GM12872 (cell line): ENCODE measurements around the gene PIGQ.

Experiments used
- TF ChIP-seq, protein P1 (sequence below): IDR thresholded peaks from 3 replicates; pipeline ENCODE4 v1.5.1; 2011; ENCODE audit warnings: low read depth, mild to moderate bottlenecking, low read length, moderate library complexity; ENCODE audit not compliant: insufficient read depth

PIGQ gene

DNA sequence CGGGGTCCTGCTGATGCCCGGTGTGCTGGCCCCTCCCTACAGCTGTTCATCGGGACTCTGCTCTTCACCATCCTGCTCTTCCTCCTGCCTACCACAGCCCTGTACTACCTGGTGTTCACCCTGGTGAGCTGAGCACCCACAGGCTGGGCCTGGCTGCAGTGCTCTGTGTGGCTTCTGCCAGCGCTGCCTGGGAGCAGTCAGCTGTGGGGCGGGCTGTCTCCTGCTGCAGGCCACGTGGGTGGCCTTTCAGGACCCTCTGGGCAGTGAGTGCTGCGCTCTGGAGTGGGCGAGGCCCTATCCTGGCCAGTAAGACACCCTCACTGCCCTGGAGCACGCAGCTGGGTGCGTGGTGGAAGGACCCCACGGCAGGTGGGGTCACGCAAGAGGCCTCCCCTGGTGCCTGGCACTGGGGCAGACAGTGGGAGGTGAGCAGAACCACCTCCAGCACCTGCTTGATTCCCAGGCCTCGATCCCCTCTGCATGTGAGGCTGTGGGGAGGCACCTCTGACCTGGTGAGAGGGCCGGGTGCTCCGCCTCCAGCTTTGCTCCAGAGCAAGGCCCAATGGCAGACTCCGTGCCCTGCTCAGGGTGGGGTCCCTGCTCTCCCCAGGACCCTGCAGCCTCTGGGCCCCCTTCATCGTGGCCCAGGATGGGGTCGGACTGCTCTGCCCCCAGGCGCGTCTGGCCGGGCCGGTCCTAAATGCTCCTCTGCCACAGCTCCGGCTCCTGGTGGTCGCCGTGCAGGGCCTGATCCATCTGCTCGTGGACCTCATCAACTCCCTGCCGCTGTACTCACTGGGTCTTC, 10.6 kb downstream of the PIGQ start:
- TF ChIP-seq, protein P1, sequence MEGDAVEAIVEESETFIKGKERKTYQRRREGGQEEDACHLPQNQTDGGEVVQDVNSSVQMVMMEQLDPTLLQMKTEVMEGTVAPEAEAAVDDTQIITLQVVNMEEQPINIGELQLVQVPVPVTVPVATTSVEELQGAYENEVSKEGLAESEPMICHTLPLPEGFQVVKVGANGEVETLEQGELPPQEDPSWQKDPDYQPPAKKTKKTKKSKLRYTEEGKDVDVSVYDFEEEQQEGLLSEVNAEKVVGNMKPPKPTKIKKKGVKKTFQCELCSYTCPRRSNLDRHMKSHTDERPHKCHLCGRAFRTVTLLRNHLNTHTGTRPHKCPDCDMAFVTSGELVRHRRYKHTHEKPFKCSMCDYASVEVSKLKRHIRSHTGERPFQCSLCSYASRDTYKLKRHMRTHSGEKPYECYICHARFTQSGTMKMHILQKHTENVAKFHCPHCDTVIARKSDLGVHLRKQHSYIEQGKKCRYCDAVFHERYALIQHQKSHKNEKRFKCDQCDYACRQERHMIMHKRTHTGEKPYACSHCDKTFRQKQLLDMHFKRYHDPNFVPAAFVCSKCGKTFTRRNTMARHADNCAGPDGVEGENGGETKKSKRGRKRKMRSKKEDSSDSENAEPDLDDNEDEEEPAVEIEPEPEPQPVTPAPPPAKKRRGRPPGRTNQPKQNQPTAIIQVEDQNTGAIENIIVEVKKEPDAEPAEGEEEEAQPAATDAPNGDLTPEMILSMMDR: no peak

DNA sequence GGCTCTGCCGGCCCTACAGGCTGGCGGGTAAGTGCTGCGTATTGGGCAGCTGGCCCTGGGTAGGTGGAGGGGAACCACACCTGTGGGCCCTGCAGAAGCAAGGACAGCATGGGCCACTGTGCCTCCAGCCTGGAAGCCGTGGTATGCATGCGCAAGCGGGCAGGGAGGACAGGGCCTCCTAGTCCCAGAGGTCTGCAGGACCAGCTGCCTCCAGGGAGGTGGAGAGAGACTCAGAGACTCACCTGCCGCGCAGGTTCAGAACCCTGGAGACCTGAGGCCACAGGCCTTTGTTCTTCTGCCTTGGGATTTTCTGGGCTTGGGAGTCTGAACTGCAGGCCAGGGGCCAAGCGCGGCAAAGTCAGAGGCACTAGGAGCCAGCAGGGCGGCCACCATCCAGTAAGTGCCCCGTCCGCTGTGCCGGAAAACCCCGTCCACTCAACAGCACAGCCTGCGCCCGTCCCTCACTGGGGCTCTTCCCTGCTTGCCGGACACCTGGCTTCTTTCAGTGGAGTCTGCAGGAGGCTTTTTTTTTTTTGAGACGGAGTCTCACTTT, 11.3 kb downstream of the PIGQ start:
- TF ChIP-seq, protein P1: no peak

DNA sequence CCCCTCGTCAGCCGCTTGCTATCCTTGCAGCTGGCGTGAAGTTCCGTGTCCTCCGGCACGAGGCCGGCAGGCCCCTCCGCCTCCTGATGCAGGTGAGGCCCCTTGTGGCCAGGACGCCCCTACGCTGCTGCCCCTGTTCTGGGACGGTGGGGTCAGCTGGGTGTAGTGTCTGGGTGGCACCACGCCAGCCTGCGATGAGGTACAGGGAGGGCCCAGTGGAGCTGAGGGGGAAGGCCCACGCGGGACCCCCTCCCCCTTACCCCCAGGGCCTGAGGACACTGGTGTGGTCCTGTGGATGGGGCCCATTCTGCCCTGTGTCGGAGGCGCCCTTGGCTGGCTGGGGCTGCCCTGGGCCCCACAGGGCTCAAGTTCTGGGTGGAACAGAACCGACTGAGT, 12.4 kb downstream of the PIGQ start:
- TF ChIP-seq, protein P1: no peak

- TF ChIP-seq, protein P1: no peak
Observed at GRCh38 chr16:582614-583331, 13.0 kb downstream of the PIGQ start.

DNA sequence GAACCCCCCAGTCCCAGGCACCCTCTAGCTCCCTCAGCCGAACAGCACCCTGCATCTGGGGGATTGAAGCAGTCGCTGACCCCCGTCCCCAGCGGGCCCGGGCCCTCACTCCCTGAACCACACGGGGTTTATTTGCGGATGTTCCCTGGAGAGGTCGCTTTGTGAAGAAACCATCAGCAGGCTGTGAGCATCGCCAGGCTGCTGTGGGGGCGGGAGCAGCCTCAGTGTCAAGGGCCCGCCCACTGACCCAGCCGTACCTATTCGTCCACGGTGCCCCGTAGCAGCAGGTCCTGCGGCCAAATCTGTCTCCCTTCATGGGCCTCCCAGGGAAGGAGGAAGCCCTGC, 13.7 kb downstream of the PIGQ start:
- TF ChIP-seq, protein P1: no peak

DNA sequence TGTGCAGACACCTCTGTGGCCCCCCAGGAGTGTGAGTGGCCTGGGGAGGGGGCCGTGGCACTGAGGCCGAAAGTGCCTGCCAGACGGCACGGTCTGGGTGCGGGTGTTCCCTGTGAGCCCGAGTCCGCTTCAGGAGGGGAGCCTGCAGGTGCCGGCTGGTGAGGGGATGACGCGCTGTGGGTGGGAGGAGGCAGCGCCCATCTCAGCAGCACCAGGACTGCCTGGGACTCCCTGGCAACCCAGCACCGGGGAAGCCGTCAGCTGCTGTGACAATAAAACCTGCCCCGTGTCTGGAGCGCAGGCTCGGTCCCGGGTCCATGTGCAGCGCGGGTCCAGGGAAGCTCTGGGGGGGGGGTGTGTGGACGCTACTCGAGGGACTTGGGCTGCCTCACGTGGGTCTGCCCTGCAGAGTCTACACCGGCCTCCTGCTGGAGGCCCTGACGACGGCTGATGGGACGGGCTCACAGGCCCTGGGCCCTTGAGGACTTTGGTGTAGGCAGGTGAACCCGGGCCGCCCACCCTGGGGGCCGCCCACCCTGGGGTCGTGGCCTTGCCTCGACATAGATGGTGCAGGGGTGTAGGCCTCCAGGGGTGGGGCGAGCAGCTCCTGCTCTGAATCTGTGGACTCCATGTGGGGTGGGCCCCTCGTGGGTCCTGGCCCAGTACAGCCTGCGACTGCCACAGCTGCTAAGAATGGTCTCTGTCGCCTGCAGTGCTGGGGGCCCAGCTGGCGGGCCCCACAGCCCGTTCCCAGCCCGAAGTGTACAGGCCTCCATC, 14.2 kb downstream of the PIGQ start:
- TF ChIP-seq, protein P1: no peak

- TF ChIP-seq, protein P1: 0 out of 3 replicates have a peak, but pooled peaks have one; percentile 12
Observed at GRCh38 chr16:585351-585750, 15.6 kb downstream of the PIGQ start.
